ENCODE data around the gene ARHGAP15.
A peak's percentile ranks its signal among the peaks of the same experiment; 100 is the strongest.
"Not testable (repeated sequence)": the region's sequence is repeated elsewhere in the genome, so short reads cannot be mapped to it uniquely, and the experiment has no call there.

The ARHGAP15 gene

GRCh38 chr2:143128681-143129580 is at the start of gene ARHGAP15:
Gene ARHGAP15 (plus strand): TSS chr2:143129419.
- H3K27me3 Mint-ChIP-seq: no peaks in the 10 kb centered on the region
- H3K4me3 Mint-ChIP-seq: peak within 1 kb of the TSS; percentile 90
- H3K9me3 Mint-ChIP-seq: peaks cover 1% of the 10 kb centered on the region
- H3K27ac Mint-ChIP-seq: peak within 1 kb of the TSS; percentile 99
- H3K4me1 Mint-ChIP-seq: peaks cover 41% of the 10 kb centered on the region
- H3K36me3 Mint-ChIP-seq: peaks cover 4% of the 10 kb centered on the region

GRCh38 chr2:143081616-143082015 is 47.6 kb upstream of the ARHGAP15 start:
- Mint-ChIP-seq H3K27me3 (no peaks in the 10 kb centered on the region), H3K9me3 (no peaks in the 10 kb centered on the region), H3K4me1 (peaks cover 25% of the 10 kb centered on the region), H3K4me3 (no peak overlapping the region), H3K27ac (no peak overlapping the region), H3K36me3 (no peaks in the 10 kb centered on the region)

GRCh38 chr2:143083636-143084035 is 45.6 kb upstream of the ARHGAP15 start:
- no peaks in the 10 kb centered on the region for H3K36me3 Mint-ChIP-seq
- H3K4me3 Mint-ChIP-seq: no peak overlapping the region
- H3K9me3 Mint-ChIP-seq: no peaks in the 10 kb centered on the region
- peak overlapping the region; percentile 46 for H3K27ac Mint-ChIP-seq
- H3K27me3 Mint-ChIP-seq: no peaks in the 10 kb centered on the region
- H3K4me1 Mint-ChIP-seq: peaks cover 25% of the 10 kb centered on the region

GRCh38 chr2:143084462-143084861 is 44.8 kb upstream of the ARHGAP15 start:
- no peaks in the 10 kb centered on the region for H3K27me3 Mint-ChIP-seq

GRCh38 chr2:143085125-143085784 is 44.0 kb upstream of the ARHGAP15 start:
- Mint-ChIP-seq H3K9me3 (no peaks in the 10 kb centered on the region), H3K4me3 (no peak overlapping the region), H3K4me1 (peaks cover 25% of the 10 kb centered on the region), H3K27me3 (no peaks in the 10 kb centered on the region), H3K36me3 (no peaks in the 10 kb centered on the region), H3K27ac (peak overlapping the region; percentile 80)

More at GRCh38 chr2:143084462-143084861, 44.8 kb upstream of the ARHGAP15 start:
- Mint-ChIP-seq H3K27ac (no peak overlapping the region), H3K4me1 (peaks cover 25% of the 10 kb centered on the region), H3K4me3 (no peak overlapping the region), H3K9me3 (no peaks in the 10 kb centered on the region), H3K36me3 (no peaks in the 10 kb centered on the region)

- no peak overlapping the region for H3K4me3 Mint-ChIP-seq
- H3K36me3 Mint-ChIP-seq: no peaks in the 10 kb centered on the region
- no peak overlapping the region for H3K27ac Mint-ChIP-seq
- peaks cover 25% of the 10 kb centered on the region for H3K4me1 Mint-ChIP-seq
- no peaks in the 10 kb centered on the region for H3K9me3 Mint-ChIP-seq
- H3K27me3 Mint-ChIP-seq: no peaks in the 10 kb centered on the region
Observed at GRCh38 chr2:143087033-143087432, 42.2 kb upstream of the ARHGAP15 start.

GRCh38 chr2:143088388-143088787 is 40.8 kb upstream of the ARHGAP15 start:
- Mint-ChIP-seq H3K27me3 (no peaks in the 10 kb centered on the region), H3K4me1 (peaks cover 25% of the 10 kb centered on the region), H3K9me3 (no peaks in the 10 kb centered on the region), H3K4me3 (no peak overlapping the region), H3K27ac (no peak overlapping the region), H3K36me3 (no peaks in the 10 kb centered on the region)

- H3K4me1 Mint-ChIP-seq: peaks cover 14% of the 10 kb centered on the region
- H3K27ac Mint-ChIP-seq, H3K4me3 Mint-ChIP-seq, H3K27me3 Mint-ChIP-seq, H3K36me3 Mint-ChIP-seq, H3K9me3 Mint-ChIP-seq: not testable (repeated sequence)
Observed at GRCh38 chr2:143089520-143089919, 39.7 kb upstream of the ARHGAP15 start.

GRCh38 chr2:143110758-143111428 is 18.3 kb upstream of the ARHGAP15 start:
- Mint-ChIP-seq H3K27ac (peak overlapping the region; percentile 88), H3K36me3 (no peaks in the 10 kb centered on the region), H3K9me3 (no peaks in the 10 kb centered on the region), H3K4me1 (peaks cover 49% of the 10 kb centered on the region), H3K4me3 (peak overlapping the region; percentile 80), H3K27me3 (no peaks in the 10 kb centered on the region)

GRCh38 chr2:143117225-143117624 is 12.0 kb upstream of the ARHGAP15 start:
- peak overlapping the region; percentile 14 for H3K27ac Mint-ChIP-seq
- peaks cover 9% of the 10 kb centered on the region for H3K36me3 Mint-ChIP-seq
- no peak overlapping the region for H3K4me3 Mint-ChIP-seq
- H3K27me3 Mint-ChIP-seq: no peaks in the 10 kb centered on the region
- H3K4me1 Mint-ChIP-seq: peaks cover 58% of the 10 kb centered on the region
- peaks cover 20% of the 10 kb centered on the region for H3K9me3 Mint-ChIP-seq

- Mint-ChIP-seq H3K27ac (peak overlapping the region; percentile 20), H3K4me1 (peaks cover 29% of the 10 kb centered on the region), H3K27me3 (no peaks in the 10 kb centered on the region), H3K4me3 (no peak overlapping the region), H3K36me3 (peaks cover 9% of the 10 kb centered on the region), H3K9me3 (peaks cover 20% of the 10 kb centered on the region)
Observed at GRCh38 chr2:143121079-143121478, 8.1 kb upstream of the ARHGAP15 start.

GRCh38 chr2:143121957-143122356 is 7.3 kb upstream of the ARHGAP15 start:
- peaks cover 14% of the 10 kb centered on the region for H3K9me3 Mint-ChIP-seq
- peaks cover 21% of the 10 kb centered on the region for H3K4me1 Mint-ChIP-seq
- H3K36me3 Mint-ChIP-seq: peaks cover 6% of the 10 kb centered on the region
- no peaks in the 10 kb centered on the region for H3K27me3 Mint-ChIP-seq
- H3K27ac Mint-ChIP-seq: no peak overlapping the region
- no peak overlapping the region for H3K4me3 Mint-ChIP-seq

GRCh38 chr2:143123911-143124310 is 5.3 kb upstream of the ARHGAP15 start:
- Mint-ChIP-seq H3K36me3 (no peaks in the 10 kb centered on the region), H3K27me3 (no peaks in the 10 kb centered on the region), H3K27ac (no peak overlapping the region), H3K9me3 (peaks cover 6% of the 10 kb centered on the region), H3K4me1 (peaks cover 16% of the 10 kb centered on the region), H3K4me3 (no peak overlapping the region)

GRCh38 chr2:143124445-143124844 is 4.8 kb upstream of the ARHGAP15 start:
- peaks cover 6% of the 10 kb centered on the region for H3K9me3 Mint-ChIP-seq
- H3K4me3 Mint-ChIP-seq: no peak overlapping the region
- peaks cover 15% of the 10 kb centered on the region for H3K4me1 Mint-ChIP-seq
- H3K36me3 Mint-ChIP-seq: no peaks in the 10 kb centered on the region
- H3K27ac Mint-ChIP-seq: no peak overlapping the region
- H3K27me3 Mint-ChIP-seq: no peaks in the 10 kb centered on the region

GRCh38 chr2:143125717-143126116 is 3.5 kb upstream of the ARHGAP15 start:
- H3K9me3 Mint-ChIP-seq: no peaks in the 10 kb centered on the region
- peak overlapping the region; percentile 80 for H3K27ac Mint-ChIP-seq
- H3K4me3 Mint-ChIP-seq: peak overlapping the region; percentile 62
- no peaks in the 10 kb centered on the region for H3K36me3 Mint-ChIP-seq
- peaks cover 15% of the 10 kb centered on the region for H3K4me1 Mint-ChIP-seq
- H3K27me3 Mint-ChIP-seq: no peaks in the 10 kb centered on the region

- Mint-ChIP-seq H3K27ac (peak overlapping the region; percentile 84), H3K4me3 (peak overlapping the region; percentile 53), H3K27me3 (no peaks in the 10 kb centered on the region), H3K36me3 (peaks cover 16% of the 10 kb centered on the region), H3K4me1 (peaks cover 76% of the 10 kb centered on the region), H3K9me3 (peaks cover 5% of the 10 kb centered on the region)
Observed at GRCh38 chr2:143132355-143132754, 3.1 kb downstream of the ARHGAP15 start.

Measured in activated naive CD4-positive, alpha-beta T cell treated with anti-CD3 and anti-CD28 coated beads, Interleukin-2, amount 50 U/mL, for 24 hours (primary cell).